K562 (cell line): ENCODE measurements around the gene KLK14. TPM values are rescaled to one million over a fixed set of nuclear protein-coding genes. Genes with fewer than 3 reads are reported as not detected.

ENCODE experiments used
- CCNT2 ChIP-seq: IDR thresholded peaks from 2 replicates; pipeline ENCODE4 v1.6.1; 2011; ENCODE audit warnings: borderline replicate concordance, low read depth, mild to moderate bottlenecking, moderate library complexity, mixed read lengths, low read length; ENCODE audit not compliant: insufficient read length; ENCODE audit errors: extremely low read depth
- ELF1 ChIP-seq: fragments of 200-800 bp; sonication (Bioruptor generic); IDR thresholded peaks from 2 replicates; pipeline ENCODE4 v1.6.1; 2016; ENCODE audit warnings: missing genetic modification characterization, missing compliant biosample characterization
- ETV6 ChIP-seq, 3 experiments: fragments of 150-350 bp in 1 of 3; sonication (generic) in 1 of 3; formaldehyde crosslinking in 1 of 3; IDR thresholded peaks; 2 replicates each; pipeline versions ENCODE4 v1.6.1 to v1.8.0; 2014 to 2022; ENCODE audit warnings: borderline replicate concordance in 2 of 3, low read depth in 2 of 3, antibody characterized with exemption in 1 of 3, low read length in 1 of 3, mild to moderate bottlenecking in 1 of 3, missing genetic modification reagents in 1 of 3
- FOXK2 ChIP-seq, 2 experiments: fragments of 450-650 bp; IDR thresholded peaks in 1 of 2; conservative IDR thresholded peaks in 1 of 2; 2 replicates each; pipeline ENCODE4 v1.6.1; 2016; ENCODE audit warnings: low read depth in 2 of 2, mild to moderate bottlenecking in 1 of 2
- HDAC3 ChIP-seq: fragments of 450-650 bp; IDR thresholded peaks from 2 replicates; pipeline ENCODE4 v1.6.1; 2018; ENCODE audit warnings: borderline replicate concordance, mild to moderate bottlenecking, moderate library complexity; ENCODE audit not compliant: partially characterized antibody
- HIVEP1 ChIP-seq: fragments of 250-450 bp; sonication (Bioruptor Pico); IDR thresholded peaks from 2 replicates; pipeline ENCODE4 v1.4.0; 2020; ENCODE audit warnings: mild to moderate bottlenecking
- KDM5B ChIP-seq: fragments of 200-600 bp; sonication (generic); IDR thresholded peaks from 2 replicates; pipeline ENCODE4 v1.6.1; 2012; ENCODE audit warnings: low read depth, mild to moderate bottlenecking, moderate library complexity, low read length, control low read depth, inconsistent platforms; ENCODE audit not compliant: insufficient replicate concordance
- MXI1 ChIP-seq: IDR thresholded peaks from 2 replicates; pipeline ENCODE4 v1.6.1; 2011; ENCODE audit warnings: low read depth, mild to moderate bottlenecking, improper control_type of control experiment, low read length
- NR2F6 ChIP-seq: fragments of 450-650 bp; formaldehyde crosslinking; IDR thresholded peaks from 2 replicates; pipeline ENCODE4 v1.4.0; 2020; ENCODE audit warnings: mild to moderate bottlenecking
- PPARD ChIP-seq: fragments of 250-450 bp; sonication (Bioruptor Pico); IDR thresholded peaks from 2 replicates; pipeline ENCODE4 v1.8.0; 2022; ENCODE audit warnings: inconsistent platforms, mild to moderate bottlenecking, moderate library complexity
- YY1 ChIP-seq, 3 experiments: IDR thresholded peaks; 2 replicates each; pipeline ENCODE4 v1.6.1; 2011; ENCODE audit warnings: low read length in 2 of 3, mild to moderate bottlenecking in 2 of 3, moderate library complexity in 2 of 3, borderline replicate concordance in 1 of 3, control low read depth in 1 of 3, low read depth in 1 of 3; ENCODE audit not compliant: insufficient read depth in 3 of 3, insufficient replicate concordance in 2 of 3, control insufficient read depth in 1 of 3, insufficient read length in 1 of 3; ENCODE audit errors: extremely low read depth in 1 of 3
- ZEB2 ChIP-seq: fragments of 450-650 bp; IDR thresholded peaks from 2 replicates; pipeline ENCODE4 v1.6.1; 2016
- polyA plus RNA-seq, 8 experiments: library from polyadenylated mRNA; depleted of rRNA in 4 of 8; stranded (reverse) in 5 of 8; unstranded in 3 of 8; fragments of >200 nt; fragmentation: Nextera tagmentation in 2 of 8; fragmentation: Illumina TruSeq in 1 of 8; extraction: Ambion mirVana in 2 of 8; extraction: Trizol in 1 of 8; gene quantifications; 2 replicates each; pipeline versions ENCODE4 v1.2.1 to v1.2.3, GENCODE V29; 2011 to 2014; ENCODE audit warnings: inconsistent platforms in 1 of 8, missing spikeins in 1 of 8
- total RNA-seq, 7 experiments: library from RNA; depleted of rRNA in 6 of 7; stranded (reverse); fragments of >200 nt in 6 of 7; fragmentation: Illumina TruSeq in 2 of 7; extraction: Trizol in 2 of 7; gene quantifications; 2 replicates each; pipeline versions ENCODE4 v1.2.1 to v1.2.3, GENCODE V29; 2011 to 2021; ENCODE audit warnings: low replicate concordance in 1 of 7
- TF ChIP-seq, protein P1 (sequence below): fragments of 250-450 bp; sonication (Bioruptor Pico); IDR thresholded peaks from 2 replicates; pipeline ENCODE4 v1.9.0; 2021; ENCODE audit warnings: mild to moderate bottlenecking
- TF ChIP-seq, protein P2 (sequence below): fragments of 450-650 bp; IDR thresholded peaks from 2 replicates; pipeline ENCODE4 v1.6.1; 2016; ENCODE audit warnings: low read depth
- TF ChIP-seq, protein P3 (sequence below): fragments of 250-450 bp; sonication (Bioruptor Pico); IDR thresholded peaks from 2 replicates; pipeline ENCODE4 v1.5.0; 2021; ENCODE audit warnings: mild to moderate bottlenecking, borderline replicate concordance

The KLK14 gene
- total and polyA plus RNA-seq, 9 of the 15 experiments (the other 6 are each of a cell fraction or from before 2014, with no cell fraction given): not detected

DNA sequence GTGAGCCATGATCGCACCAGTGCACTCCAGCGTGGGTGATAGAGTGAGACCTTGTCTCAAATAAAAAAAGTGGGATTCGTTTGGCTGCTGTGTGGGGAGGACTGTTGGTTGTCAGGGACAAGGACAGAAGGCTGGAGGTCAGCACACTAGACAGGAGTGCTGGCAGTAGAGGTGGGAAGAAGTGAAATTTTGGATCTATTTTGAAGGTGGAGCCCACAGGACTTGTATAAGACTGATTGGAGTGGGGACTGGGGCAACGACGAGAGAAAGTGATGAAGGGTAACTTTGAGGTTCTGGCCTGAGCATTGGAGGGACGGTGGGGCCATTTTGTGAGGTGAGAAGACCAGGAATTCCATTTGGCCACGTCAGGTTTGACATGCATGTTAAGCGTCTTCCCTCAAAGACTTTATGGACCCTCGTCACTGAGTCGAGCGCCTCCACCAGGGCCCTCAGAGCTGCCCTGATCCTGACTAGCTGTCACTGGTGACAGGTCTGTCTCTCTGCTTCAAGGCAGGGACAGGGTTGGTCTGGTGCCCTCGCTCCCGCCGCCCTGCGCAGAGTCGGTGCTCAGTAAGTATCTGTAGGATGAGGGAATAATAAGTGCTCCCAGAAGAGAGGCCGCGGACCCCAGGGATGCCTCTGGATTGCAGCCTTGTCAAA lies 24.8 kb upstream of the KLK14 start (continued):
- TF ChIP-seq MXI1: no peak
- TF ChIP-seq, protein P1, sequence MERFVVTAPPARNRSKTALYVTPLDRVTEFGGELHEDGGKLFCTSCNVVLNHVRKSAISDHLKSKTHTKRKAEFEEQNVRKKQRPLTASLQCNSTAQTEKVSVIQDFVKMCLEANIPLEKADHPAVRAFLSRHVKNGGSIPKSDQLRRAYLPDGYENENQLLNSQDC (CRISPR knock-in tag): no peak
- TF ChIP-seq CCNT2: no peak
- TF ChIP-seq ZEB2: 0 out of 2 replicates have a peak, but pooled peaks have one; percentile 11
- TF ChIP-seq YY1 (IDR thresholded peaks at IDR 0.05; ENCODE audit: borderline replicate concordance in 1 of 3, control insufficient read depth in 1 of 3, extremely low read depth in 1 of 3, insufficient read depth in 3 of 3, insufficient read length in 1 of 3, insufficient replicate concordance in 2 of 3, low read depth in 1 of 3, low read length in 2 of 3): peak in 2 of 3 experiments; percentile 28 to 90
- TF ChIP-seq HIVEP1: no peak
- no peak for TF ChIP-seq FOXK2 (conservative IDR thresholded peaks at IDR 0.05 in 1 of 2, IDR thresholded peaks at IDR 0.05 in 1 of 2; ENCODE audit: low read depth in 2 of 2)
- TF ChIP-seq ETV6 (IDR thresholded peaks at IDR 0.05; ENCODE audit: borderline replicate concordance in 1 of 2, low read depth in 2 of 2, low read length in 1 of 2): no peak
- TF ChIP-seq ETV6 (CRISPR knock-in tag; IDR thresholded peaks at IDR 0.05; ENCODE audit: borderline replicate concordance): 0 out of 2 replicates have a peak, but pooled peaks have one; percentile 27
- no peak for TF ChIP-seq PPARD (CRISPR knock-in tag)
- TF ChIP-seq, protein P2, sequence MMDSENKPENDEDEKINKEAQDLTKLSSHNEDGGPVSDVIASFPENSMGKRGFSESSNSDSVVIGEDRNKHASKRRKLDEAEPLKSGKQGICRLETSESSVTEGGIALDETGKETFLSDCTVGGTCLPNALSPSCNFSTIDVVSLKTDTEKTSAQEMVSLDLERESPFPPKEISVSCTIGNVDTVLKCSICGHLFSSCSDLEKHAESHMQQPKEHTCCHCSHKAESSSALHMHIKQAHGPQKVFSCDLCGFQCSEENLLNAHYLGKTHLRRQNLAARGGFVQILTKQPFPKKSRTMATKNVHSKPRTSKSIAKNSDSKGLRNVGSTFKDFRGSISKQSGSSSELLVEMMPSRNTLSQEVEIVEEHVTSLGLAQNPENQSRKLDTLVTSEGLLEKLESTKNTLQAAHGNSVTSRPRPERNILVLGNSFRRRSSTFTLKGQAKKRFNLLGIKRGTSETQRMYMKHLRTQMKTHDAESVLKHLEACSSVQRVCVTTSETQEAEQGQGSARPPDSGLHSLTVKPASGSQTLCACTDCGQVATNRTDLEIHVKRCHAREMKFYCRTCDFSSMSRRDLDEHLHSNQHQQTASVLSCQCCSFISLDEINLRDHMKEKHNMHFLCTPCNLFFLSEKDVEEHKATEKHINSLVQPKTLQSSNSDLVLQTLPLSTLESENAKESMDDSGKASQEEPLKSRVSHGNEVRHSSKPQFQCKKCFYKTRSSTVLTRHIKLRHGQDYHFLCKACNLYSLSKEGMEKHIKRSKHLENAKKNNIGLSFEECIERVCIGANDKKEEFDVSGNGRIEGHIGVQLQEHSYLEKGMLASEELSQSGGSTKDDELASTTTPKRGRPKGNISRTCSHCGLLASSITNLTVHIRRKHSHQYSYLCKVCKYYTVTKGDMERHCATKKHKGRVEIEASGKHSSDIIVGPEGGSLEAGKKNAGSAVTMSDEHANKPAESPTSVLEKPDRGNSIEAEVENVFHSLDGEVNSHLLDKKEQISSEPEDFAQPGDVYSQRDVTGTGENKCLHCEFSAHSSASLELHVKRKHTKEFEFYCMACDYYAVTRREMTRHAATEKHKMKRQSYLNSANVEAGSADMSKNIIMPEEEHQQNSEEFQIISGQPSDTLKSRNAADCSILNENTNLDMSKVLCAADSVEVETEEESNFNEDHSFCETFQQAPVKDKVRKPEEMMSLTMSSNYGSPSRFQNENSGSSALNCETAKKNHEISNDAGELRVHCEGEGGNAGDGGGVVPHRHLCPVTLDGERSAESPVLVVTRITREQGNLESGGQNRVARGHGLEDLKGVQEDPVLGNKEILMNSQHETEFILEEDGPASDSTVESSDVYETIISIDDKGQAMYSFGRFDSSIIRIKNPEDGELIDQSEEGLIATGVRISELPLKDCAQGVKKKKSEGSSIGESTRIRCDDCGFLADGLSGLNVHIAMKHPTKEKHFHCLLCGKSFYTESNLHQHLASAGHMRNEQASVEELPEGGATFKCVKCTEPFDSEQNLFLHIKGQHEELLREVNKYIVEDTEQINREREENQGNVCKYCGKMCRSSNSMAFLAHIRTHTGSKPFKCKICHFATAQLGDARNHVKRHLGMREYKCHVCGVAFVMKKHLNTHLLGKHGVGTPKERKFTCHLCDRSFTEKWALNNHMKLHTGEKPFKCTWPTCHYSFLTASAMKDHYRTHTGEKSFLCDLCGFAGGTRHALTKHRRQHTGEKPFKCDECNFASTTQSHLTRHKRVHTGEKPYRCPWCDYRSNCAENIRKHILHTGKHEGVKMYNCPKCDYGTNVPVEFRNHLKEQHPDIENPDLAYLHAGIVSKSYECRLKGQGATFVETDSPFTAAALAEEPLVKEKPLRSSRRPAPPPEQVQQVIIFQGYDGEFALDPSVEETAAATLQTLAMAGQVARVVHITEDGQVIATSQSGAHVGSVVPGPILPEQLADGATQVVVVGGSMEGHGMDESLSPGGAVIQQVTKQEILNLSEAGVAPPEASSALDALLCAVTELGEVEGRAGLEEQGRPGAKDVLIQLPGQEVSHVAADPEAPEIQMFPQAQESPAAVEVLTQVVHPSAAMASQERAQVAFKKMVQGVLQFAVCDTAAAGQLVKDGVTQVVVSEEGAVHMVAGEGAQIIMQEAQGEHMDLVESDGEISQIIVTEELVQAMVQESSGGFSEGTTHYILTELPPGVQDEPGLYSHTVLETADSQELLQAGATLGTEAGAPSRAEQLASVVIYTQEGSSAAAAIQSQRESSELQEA: no peak
- no peak for TF ChIP-seq NR2F6 (CRISPR knock-in tag)
- TF ChIP-seq KDM5B: peak; percentile 21
- TF ChIP-seq, protein P3, sequence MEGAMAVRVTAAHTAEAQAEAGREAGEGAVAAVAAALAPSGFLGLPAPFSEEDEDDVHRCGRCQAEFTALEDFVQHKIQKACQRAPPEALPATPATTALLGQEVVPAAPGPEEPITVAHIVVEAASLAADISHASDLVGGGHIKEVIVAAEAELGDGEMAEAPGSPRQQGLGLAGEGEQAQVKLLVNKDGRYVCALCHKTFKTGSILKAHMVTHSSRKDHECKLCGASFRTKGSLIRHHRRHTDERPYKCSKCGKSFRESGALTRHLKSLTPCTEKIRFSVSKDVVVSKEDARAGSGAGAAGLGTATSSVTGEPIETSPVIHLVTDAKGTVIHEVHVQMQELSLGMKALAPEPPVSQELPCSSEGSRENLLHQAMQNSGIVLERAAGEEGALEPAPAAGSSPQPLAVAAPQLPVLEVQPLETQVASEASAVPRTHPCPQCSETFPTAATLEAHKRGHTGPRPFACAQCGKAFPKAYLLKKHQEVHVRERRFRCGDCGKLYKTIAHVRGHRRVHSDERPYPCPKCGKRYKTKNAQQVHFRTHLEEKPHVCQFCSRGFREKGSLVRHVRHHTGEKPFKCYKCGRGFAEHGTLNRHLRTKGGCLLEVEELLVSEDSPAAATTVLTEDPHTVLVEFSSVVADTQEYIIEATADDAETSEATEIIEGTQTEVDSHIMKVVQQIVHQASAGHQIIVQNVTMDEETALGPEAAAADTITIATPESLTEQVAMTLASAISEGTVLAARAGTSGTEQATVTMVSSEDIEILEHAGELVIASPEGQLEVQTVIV (CRISPR knock-in tag): no peak
- no peak for TF ChIP-seq ELF1 (tag)
- TF ChIP-seq HDAC3: no peak
